ENCODE measurements around the gene TAGLN2.

The TAGLN2 gene

GRCh38 chr1:159936273-159936904, 11.1 kb upstream of the TAGLN2 start:
- in situ Hi-C loops (cut with HindIII; ENCODE audit: low sequenced_read_pairs), result no loop called here

GRCh38 chr1:159935719-159936272, 10.5 kb upstream of the TAGLN2 start:
- in situ Hi-C loops (cut with HindIII; ENCODE audit: low sequenced_read_pairs), result no loop called here

GRCh38 chr1:159935305-159935704, 10.0 kb upstream of the TAGLN2 start:
- in situ Hi-C loops (cut with HindIII; ENCODE audit: low sequenced_read_pairs), result no loop called here

GRCh38 chr1:159934136-159935039, 9.1 kb upstream of the TAGLN2 start:
- in situ Hi-C loops (cut with HindIII; ENCODE audit: low sequenced_read_pairs), result no loop called here

- in situ Hi-C loops (cut with HindIII; ENCODE audit: low sequenced_read_pairs), result no loop called here
Measured at GRCh38 chr1:159933347-159933746, 8.0 kb upstream of the TAGLN2 start.

- in situ Hi-C loops (cut with HindIII; ENCODE audit: low sequenced_read_pairs), result no loop called here
Measured at GRCh38 chr1:159932296-159933285, 7.3 kb upstream of the TAGLN2 start.

GRCh38 chr1:159931795-159932173, 6.5 kb upstream of the TAGLN2 start:
- in situ Hi-C loops (cut with HindIII; ENCODE audit: low sequenced_read_pairs), result no loop called here

- in situ Hi-C loops (cut with HindIII; ENCODE audit: low sequenced_read_pairs), result no loop called here
Measured at GRCh38 chr1:159931101-159931794, 5.9 kb upstream of the TAGLN2 start.

- in situ Hi-C loops (cut with HindIII; ENCODE audit: low sequenced_read_pairs), result no loop called here
Measured at GRCh38 chr1:159930634-159931033, 5.3 kb upstream of the TAGLN2 start.

GRCh38 chr1:159930216-159930615, 4.9 kb upstream of the TAGLN2 start:
- in situ Hi-C loops (cut with HindIII; ENCODE audit: low sequenced_read_pairs), result no loop called here

GRCh38 chr1:159929155-159930051, 4.1 kb upstream of the TAGLN2 start:
- in situ Hi-C loops (cut with HindIII; ENCODE audit: low sequenced_read_pairs), result no loop called here

- in situ Hi-C loops (cut with HindIII; ENCODE audit: low sequenced_read_pairs), result no loop called here
Measured at GRCh38 chr1:159928491-159929050, 3.3 kb upstream of the TAGLN2 start.

- in situ Hi-C loops (cut with HindIII; ENCODE audit: low sequenced_read_pairs), result no loop called here
Measured at GRCh38 chr1:159927849-159928431, 2.6 kb upstream of the TAGLN2 start.

- in situ Hi-C loops (cut with HindIII; ENCODE audit: low sequenced_read_pairs), result no loop called here
Measured at GRCh38 chr1:159927211-159927848, 2.0 kb upstream of the TAGLN2 start.

- in situ Hi-C loops (cut with HindIII; ENCODE audit: low sequenced_read_pairs), result no loop called here
Measured at GRCh38 chr1:159925719-159926078, 392 bp upstream of the TAGLN2 start.

GRCh38 chr1:159924025-159924790, 1.1 kb downstream of the TAGLN2 start:
- in situ Hi-C loops (cut with HindIII; ENCODE audit: low sequenced_read_pairs), result no loop called here

All from DLD1 (cell line).